DLD1 (cell line): ENCODE results near the gene SMS.

Source experiments
- in situ Hi-C: cut with HindIII; loops from 2 replicates; pipeline ENCODE4 v1.10.0; 2017; ENCODE audit warnings: low sequenced_read_pairs

Gene SMS

GRCh38 chrX:21940356-21940829 is at the start of gene SMS:
Gene SMS, plus strand, starts transcription at chrX:21940709. Its CDS starts 116 bp downstream, at chrX:21940825.
- in situ Hi-C loops, result no loop called here

- in situ Hi-C loops, result no loop called here
Observed at GRCh38 chrX:21905313-21905712, 35.2 kb upstream of the SMS start.

- in situ Hi-C loops, result no loop called here
Observed at GRCh38 chrX:21905953-21906352, 34.6 kb upstream of the SMS start.

GRCh38 chrX:21907260-21907659 is 33.2 kb upstream of the SMS start:
- in situ Hi-C loops, result no loop called here

- in situ Hi-C loops, result no loop called here
Observed at GRCh38 chrX:21911481-21911880, 29.0 kb upstream of the SMS start.

GRCh38 chrX:21912220-21912619 is 28.3 kb upstream of the SMS start:
- in situ Hi-C loops, result no loop called here

- in situ Hi-C loops, result no loop called here
Observed at GRCh38 chrX:21912989-21913388, 27.5 kb upstream of the SMS start.

- in situ Hi-C loops, result no loop called here
Observed at GRCh38 chrX:21926116-21926515, 14.4 kb upstream of the SMS start.

- in situ Hi-C loops, result no loop called here
Observed at GRCh38 chrX:21926527-21927278, 13.8 kb upstream of the SMS start.

GRCh38 chrX:21929209-21929608 is 11.3 kb upstream of the SMS start:
- in situ Hi-C loops, result no loop called here

- in situ Hi-C loops, result no loop called here
Observed at GRCh38 chrX:21930986-21931385, 9.5 kb upstream of the SMS start.

- in situ Hi-C loops, result no loop called here
Observed at GRCh38 chrX:21932292-21933002, 8.1 kb upstream of the SMS start.

GRCh38 chrX:21933077-21933476 is 7.4 kb upstream of the SMS start:
- in situ Hi-C loops, result no loop called here

- in situ Hi-C loops, result no loop called here
Observed at GRCh38 chrX:21934414-21934813, 6.1 kb upstream of the SMS start.

GRCh38 chrX:21939906-21940305 is 603 bp upstream of the SMS start:
- in situ Hi-C loops, result no loop called here

- in situ Hi-C loops, result no loop called here
Observed at GRCh38 chrX:21943460-21944135, 3.1 kb downstream of the SMS start.

GRCh38 chrX:21944136-21944615 is 3.7 kb downstream of the SMS start:
- in situ Hi-C loops, result no loop called here

GRCh38 chrX:21946925-21947641 is 6.6 kb downstream of the SMS start:
- in situ Hi-C loops, result no loop called here

GRCh38 chrX:21947671-21948070 is 7.2 kb downstream of the SMS start:
- in situ Hi-C loops, result no loop called here

- in situ Hi-C loops, result no loop called here
Observed at GRCh38 chrX:21948897-21949578, 8.5 kb downstream of the SMS start.
